GM12878 (cell line): ENCODE data around the gene USP27X. TPM values are rescaled to one million over a fixed set of nuclear protein-coding genes. Genes with fewer than 3 reads are reported as not detected.

Experiments used
- ASH2L ChIP-seq: fragments of 300-600, 200-600 bp; sonication (generic); IDR thresholded peaks from 2 replicates; pipeline ENCODE4 v1.6.1; 2017; ENCODE audit warnings: low read depth, mild to moderate bottlenecking, borderline replicate concordance
- BHLHE40 ChIP-seq, 2 experiments: fragments of 450-650 bp in 1 of 2; IDR thresholded peaks; 2 replicates each; pipeline ENCODE4 v1.6.1; 2011 to 2017; ENCODE audit warnings: low read depth in 2 of 2, borderline replicate concordance in 1 of 2, improper control_type of control experiment in 1 of 2, low read length in 1 of 2, mild to moderate bottlenecking in 1 of 2
- CBX5 ChIP-seq: sonication (generic); IDR thresholded peaks from 2 replicates; pipeline ENCODE4 v1.6.1; 2016; ENCODE audit warnings: low read depth, moderate library complexity, mild to moderate bottlenecking, inconsistent platforms
- CHD4 ChIP-seq: fragments of 200-600 bp; sonication (generic); IDR thresholded peaks from 2 replicates; pipeline ENCODE4 v1.6.1; 2016; ENCODE audit warnings: mild to moderate bottlenecking
- CUX1 ChIP-seq: IDR thresholded peaks from 2 replicates; pipeline ENCODE4 v1.6.1; 2012; ENCODE audit warnings: improper control_type of control experiment, low read depth, low read length; ENCODE audit not compliant: insufficient replicate concordance
- FOS ChIP-seq: IDR thresholded peaks from 3 replicates; pipeline ENCODE4 v1.6.1; 2011; ENCODE audit warnings: borderline replicate concordance; ENCODE audit not compliant: insufficient read length; ENCODE audit errors: extremely low read depth
- FOXK2 ChIP-seq: fragments of 450-650 bp; IDR thresholded peaks from 2 replicates; pipeline ENCODE4 v1.6.1; 2017; ENCODE audit warnings: mild to moderate bottlenecking, moderate library complexity
- GATAD2B ChIP-seq: fragments of 450-650 bp; conservative IDR thresholded peaks from 2 replicates; pipeline ENCODE4 v1.6.1; 2017; ENCODE audit warnings: low read depth, mild to moderate bottlenecking, moderate library complexity
- POLR2A ChIP-seq: IDR thresholded peaks from 2 replicates; pipeline ENCODE4 v1.6.1; 2011; ENCODE audit warnings: low read depth, mild to moderate bottlenecking, low read length
- RAD51 ChIP-seq: fragments of 450-650 bp; IDR thresholded peaks from 2 replicates; pipeline ENCODE4 v1.6.1; 2016; ENCODE audit warnings: moderate library complexity, mild to moderate bottlenecking, inconsistent platforms
- RFX5 ChIP-seq: IDR thresholded peaks from 2 replicates; pipeline ENCODE4 v1.6.1; 2011; ENCODE audit warnings: low read depth, low read length, improper control_type of control experiment
- SIN3A ChIP-seq: IDR thresholded peaks from 2 replicates; pipeline ENCODE4 v1.6.1; 2012; ENCODE audit warnings: low read depth, low read length, improper control_type of control experiment
- SP1 ChIP-seq: IDR thresholded peaks from one replicate; pipeline ENCODE4 v1.6.1; 2011; ENCODE audit warnings: low read depth, low read length
- STAT1 ChIP-seq: fragments of 450-650 bp; conservative IDR thresholded peaks from 2 replicates; pipeline ENCODE4 v1.6.1; 2014; ENCODE audit warnings: antibody characterized with exemption, mild to moderate bottlenecking
- STAT3 ChIP-seq: IDR thresholded peaks from 2 replicates; pipeline ENCODE4 v1.6.1; 2011; ENCODE audit warnings: low read depth, low read length, improper control_type of control experiment
- SUZ12 ChIP-seq: fragments of 200-600 bp; sonication (generic); IDR thresholded peaks from one replicate; pipeline ENCODE4 v1.6.1; 2018; ENCODE audit warnings: antibody characterized with exemption, mild to moderate bottlenecking; ENCODE audit not compliant: unreplicated experiment
- TARDBP ChIP-seq: IDR thresholded peaks from 2 replicates; pipeline ENCODE4 v1.6.1; 2016; ENCODE audit warnings: borderline replicate concordance
- TCF7 ChIP-seq: IDR thresholded peaks from 2 replicates; pipeline ENCODE4 v1.6.1; 2014; ENCODE audit warnings: antibody characterized with exemption, borderline replicate concordance
- YBX1 ChIP-seq: fragments of 450-650 bp; IDR thresholded peaks from 2 replicates; pipeline ENCODE4 v1.6.1; 2016; ENCODE audit warnings: antibody characterized with exemption
- YY1 ChIP-seq: IDR thresholded peaks from 2 replicates; pipeline ENCODE4 v1.6.1; 2011; ENCODE audit warnings: low read depth, mild to moderate bottlenecking, low read length
- ZNF24 ChIP-seq: fragments of 450-650 bp; IDR thresholded peaks from 2 replicates; pipeline ENCODE4 v1.6.1; 2017; ENCODE audit warnings: antibody characterized with exemption, mild to moderate bottlenecking
- polyA plus RNA-seq, 11 experiments: library from polyadenylated mRNA; depleted of rRNA in 4 of 11; unstranded in 6 of 11; stranded (reverse) in 5 of 11; fragments of >200 nt; fragmentation: Nextera tagmentation in 4 of 11; fragmentation: Illumina TruSeq in 1 of 11; extraction: Ambion mirVana in 4 of 11; extraction: Trizol in 1 of 11; gene quantifications; 1 replicate in 1 of 11; 2 replicates in 10 of 11; pipeline versions ENCODE4 v1.2.1 to v1.2.3, GENCODE V29; 2011 to 2016; ENCODE audit warnings: inconsistent platforms in 2 of 11, missing spikeins in 2 of 11, low read depth in 1 of 11
- total RNA-seq, 4 experiments: library from RNA; depleted of rRNA in 3 of 4; stranded (reverse); fragments of >200 nt in 3 of 4; fragmentation: Illumina TruSeq in 1 of 4; extraction: Trizol in 1 of 4; gene quantifications; 2 replicates each; pipeline versions ENCODE4 v1.2.1 to v1.2.3, GENCODE V29; 2013 to 2021
- TF ChIP-seq, protein P1 (sequence below): IDR thresholded peaks from 2 replicates; pipeline ENCODE4 v1.6.1; 2012; ENCODE audit warnings: low read depth, low read length, improper control_type of control experiment
- TF ChIP-seq, protein P2 (sequence below): fragments of 450-650 bp; IDR thresholded peaks from 2 replicates; pipeline ENCODE4 v1.6.1; 2016; ENCODE audit warnings: mild to moderate bottlenecking
- TF ChIP-seq, protein P3 (sequence below): IDR thresholded peaks from 2 replicates; pipeline ENCODE4 v1.6.1; 2011; ENCODE audit warnings: low read depth, low read length, improper control_type of control experiment, borderline replicate concordance

USP27X gene
- total and polyA plus RNA-seq, 10 of the 15 experiments (the other 5 are each of a cell fraction or from before 2014, with no cell fraction given) = 0.09 to 2.0 (median 0.89) TPM; not detected in 1

DNA sequence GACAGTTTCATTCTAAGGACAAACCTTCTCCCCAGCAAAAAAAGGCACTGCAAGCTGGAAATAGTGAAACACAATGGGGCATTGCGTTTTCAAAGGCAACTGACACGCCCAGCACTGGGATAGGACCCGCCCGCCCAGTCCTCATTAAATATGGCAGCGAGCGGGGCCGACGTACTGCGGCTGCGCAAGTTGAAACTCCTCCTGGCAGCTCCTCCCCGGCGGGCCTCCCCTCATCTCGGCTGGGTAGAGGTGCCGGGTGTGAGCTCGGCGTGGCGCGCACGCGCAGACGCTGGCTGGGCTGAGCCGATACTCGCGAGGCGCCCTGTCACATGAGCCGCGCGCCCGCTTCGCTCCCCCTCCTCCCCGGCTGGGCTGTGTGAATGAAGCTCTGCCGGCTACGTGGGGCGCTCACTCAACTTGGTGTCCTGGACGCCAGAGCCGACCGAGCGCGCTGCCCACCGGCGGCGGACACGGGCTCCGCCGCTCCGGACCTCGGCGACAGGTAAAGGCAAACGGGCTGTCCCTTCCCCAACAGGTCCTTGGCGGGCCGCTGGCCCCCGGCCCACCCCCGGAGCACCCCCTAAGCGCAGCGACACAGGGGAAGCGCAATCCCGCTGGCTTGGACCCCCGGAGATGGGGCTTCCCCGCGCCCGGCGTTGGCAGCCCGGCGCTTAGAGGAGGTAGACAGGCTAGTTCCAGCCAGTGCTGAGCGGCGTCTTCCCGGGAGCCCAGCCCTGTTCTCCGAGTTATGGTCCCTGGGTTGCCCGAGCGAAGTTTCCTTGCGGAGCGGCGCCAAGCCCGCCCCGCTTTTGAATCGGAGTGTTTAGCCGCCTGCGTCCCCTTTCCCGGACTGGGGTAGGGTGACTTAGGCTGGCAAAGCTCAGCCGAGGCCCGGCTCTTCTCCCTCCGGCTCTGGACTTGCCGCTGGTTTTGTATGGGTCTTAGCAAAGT lies 43.3 kb downstream of the USP27X start, which contains the start of gene CLCN5 (continued):
- TF ChIP-seq FOXK2 (no peak), SUZ12 (no peak), SIN3A (0 out of 2 replicates have a peak, but pooled peaks have one; percentile 23), CBX5 (no peak), FOS (no peak), CUX1 (no peak), TARDBP (no peak), BHLHE40 (IDR thresholded peaks at IDR 0.05; ENCODE audit: borderline replicate concordance in 1 of 2, low read depth in 2 of 2, low read length in 1 of 2) (peak; percentile 40 to 72; a peak in 3 of 4 replicates), STAT3 (no peak), RFX5 (0 out of 2 replicates have a peak, but pooled peaks have one; percentile 32), YBX1 (no peak), POLR2A (peak; percentile 75), TCF7 (no peak), GATAD2B (0 out of 2 replicates have a peak, but pooled peaks have one; percentile 45), RAD51 (peak; percentile 45; the same call in 1 of the 2 replicates), ASH2L (no peak), SP1 (no peak), CHD4 (no peak), ZNF24 (no peak), YY1 (peak; percentile 72), STAT1 (no peak)
- TF ChIP-seq, protein P1, sequence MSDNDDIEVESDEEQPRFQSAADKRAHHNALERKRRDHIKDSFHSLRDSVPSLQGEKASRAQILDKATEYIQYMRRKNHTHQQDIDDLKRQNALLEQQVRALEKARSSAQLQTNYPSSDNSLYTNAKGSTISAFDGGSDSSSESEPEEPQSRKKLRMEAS = peak; percentile 65; the same call in 1 of the 2 replicates
- TF ChIP-seq, protein P2, sequence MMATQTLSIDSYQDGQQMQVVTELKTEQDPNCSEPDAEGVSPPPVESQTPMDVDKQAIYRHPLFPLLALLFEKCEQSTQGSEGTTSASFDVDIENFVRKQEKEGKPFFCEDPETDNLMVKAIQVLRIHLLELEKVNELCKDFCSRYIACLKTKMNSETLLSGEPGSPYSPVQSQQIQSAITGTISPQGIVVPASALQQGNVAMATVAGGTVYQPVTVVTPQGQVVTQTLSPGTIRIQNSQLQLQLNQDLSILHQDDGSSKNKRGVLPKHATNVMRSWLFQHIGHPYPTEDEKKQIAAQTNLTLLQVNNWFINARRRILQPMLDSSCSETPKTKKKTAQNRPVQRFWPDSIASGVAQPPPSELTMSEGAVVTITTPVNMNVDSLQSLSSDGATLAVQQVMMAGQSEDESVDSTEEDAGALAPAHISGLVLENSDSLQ = peak; percentile 58; the same call in 1 of the 2 replicates
- TF ChIP-seq, protein P3, sequence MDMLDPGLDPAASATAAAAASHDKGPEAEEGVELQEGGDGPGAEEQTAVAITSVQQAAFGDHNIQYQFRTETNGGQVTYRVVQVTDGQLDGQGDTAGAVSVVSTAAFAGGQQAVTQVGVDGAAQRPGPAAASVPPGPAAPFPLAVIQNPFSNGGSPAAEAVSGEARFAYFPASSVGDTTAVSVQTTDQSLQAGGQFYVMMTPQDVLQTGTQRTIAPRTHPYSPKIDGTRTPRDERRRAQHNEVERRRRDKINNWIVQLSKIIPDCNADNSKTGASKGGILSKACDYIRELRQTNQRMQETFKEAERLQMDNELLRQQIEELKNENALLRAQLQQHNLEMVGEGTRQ = peak; percentile 15
